H9 (cell line): ENCODE results near the gene SLC12A4. TPM values are rescaled to one million over a fixed set of nuclear protein-coding genes. Genes with fewer than 3 reads are reported as not detected.

Experiments
- DNase-seq: peaks from one replicate; pipeline ENCODE4 v3.0.0-alpha.2; 2017
- H2AFZ ChIP-seq: one replicate; pipeline ENCODE4 v1.6.1; 2013; ENCODE audit warnings: mild to moderate bottlenecking, low read length, control low read depth, moderate library complexity
- H2AK5ac ChIP-seq: 2 replicates; pipeline ENCODE4 v1.6.1; 2013; ENCODE audit warnings: low read length, control low read depth, mixed read lengths; ENCODE audit not compliant: insufficient read length
- H2BK120ac ChIP-seq: one replicate; pipeline ENCODE4 v1.6.1; 2013; ENCODE audit warnings: low read depth, mild to moderate bottlenecking, low read length, control low read depth, inconsistent platforms; ENCODE audit not compliant: poor library complexity, severe bottlenecking
- H2BK12ac ChIP-seq: 2 replicates; pipeline ENCODE4 v1.6.1; 2013; ENCODE audit warnings: low read length, control low read depth, mixed read lengths, low read depth; ENCODE audit not compliant: insufficient read length
- H2BK15ac ChIP-seq: 2 replicates; pipeline ENCODE4 v1.6.1; 2013; ENCODE audit warnings: low read depth, low read length, control low read depth
- H2BK20ac ChIP-seq: one replicate; pipeline ENCODE4 v1.6.1; 2013; ENCODE audit warnings: low read depth, mild to moderate bottlenecking, low read length, control low read depth, inconsistent platforms; ENCODE audit not compliant: poor library complexity, severe bottlenecking
- H2BK5ac ChIP-seq: 2 replicates; pipeline ENCODE4 v1.6.1; 2013; ENCODE audit warnings: low read length, control low read depth, mixed read lengths; ENCODE audit not compliant: insufficient read length
- H3K14ac ChIP-seq: 2 replicates; pipeline ENCODE4 v1.6.1; 2013; ENCODE audit warnings: low read length, control low read depth; ENCODE audit not compliant: insufficient read depth
- H3K18ac ChIP-seq: 2 replicates; pipeline ENCODE4 v1.6.1; 2013; ENCODE audit warnings: low read depth, mild to moderate bottlenecking, mixed read lengths, low read length, control low read depth; ENCODE audit not compliant: insufficient read length
- H3K23ac ChIP-seq: 2 replicates; pipeline ENCODE4 v1.6.1; 2013; ENCODE audit warnings: low read length, control low read depth, mixed read lengths, low read depth; ENCODE audit not compliant: insufficient read length
- H3K23me2 ChIP-seq: 2 replicates; pipeline ENCODE4 v1.6.1; 2013; ENCODE audit warnings: low read depth, mild to moderate bottlenecking, mixed read lengths, low read length, control low read depth; ENCODE audit not compliant: insufficient read length, poor library complexity, severe bottlenecking
- H3K27ac ChIP-seq: 2 replicates; pipeline ENCODE4 v1.5.1; 2013; ENCODE audit warnings: low read length, control low read depth, mixed read lengths, low read depth; ENCODE audit not compliant: insufficient read length
- H3K27me3 ChIP-seq: 2 replicates; pipeline ENCODE4 v1.6.1; 2013; ENCODE audit warnings: low read length, control low read depth, inconsistent platforms; ENCODE audit not compliant: insufficient read depth
- H3K4ac ChIP-seq: 2 replicates; pipeline ENCODE4 v1.6.1; 2013; ENCODE audit warnings: low read depth, mild to moderate bottlenecking, control low read depth, inconsistent platforms, low read length, moderate library complexity
- H3K4me1 ChIP-seq: 2 replicates; pipeline ENCODE4 v1.6.1; 2013; ENCODE audit warnings: low read length, control low read depth, inconsistent platforms; ENCODE audit not compliant: insufficient read depth
- H3K4me2 ChIP-seq: 2 replicates; pipeline ENCODE4 v1.6.1; 2013; ENCODE audit warnings: low read length, control low read depth, mixed read lengths; ENCODE audit not compliant: insufficient read length, insufficient read depth
- H3K56ac ChIP-seq: 2 replicates; pipeline ENCODE4 v1.6.1; 2013; ENCODE audit warnings: low read depth, mild to moderate bottlenecking, mixed read lengths, low read length, control low read depth; ENCODE audit not compliant: insufficient read length
- H3K79me1 ChIP-seq: 2 replicates; pipeline ENCODE4 v1.6.1; 2013; ENCODE audit warnings: low read depth, mild to moderate bottlenecking, moderate library complexity, low read length, control low read depth, inconsistent platforms; ENCODE audit not compliant: insufficient read depth, poor library complexity, severe bottlenecking
- H3K79me2 ChIP-seq: 2 replicates; pipeline ENCODE4 v1.6.1; 2013; ENCODE audit warnings: low read length, control low read depth, inconsistent platforms; ENCODE audit not compliant: insufficient read depth
- H3K9ac ChIP-seq: 2 replicates; pipeline ENCODE4 v1.6.1; 2013; ENCODE audit warnings: low read length, control low read depth, mixed read lengths; ENCODE audit not compliant: insufficient read length; ENCODE audit errors: extremely low read depth
- H3K9me3 ChIP-seq: one replicate; pipeline ENCODE4 v1.6.1; 2013; ENCODE audit warnings: low read depth, low read length, inconsistent platforms; ENCODE audit not compliant: control insufficient read depth
- H3T11ph ChIP-seq: one replicate; pipeline ENCODE4 v1.6.1; 2013; ENCODE audit warnings: mild to moderate bottlenecking, low read length, control low read depth, inconsistent platforms
- H4K20me1 ChIP-seq: one replicate; pipeline ENCODE4 v1.6.1; 2013; ENCODE audit not compliant: control insufficient read depth, insufficient read length, insufficient read depth
- H4K5ac ChIP-seq: 2 replicates; pipeline ENCODE4 v1.6.1; 2013; ENCODE audit warnings: low read depth, mild to moderate bottlenecking, mixed read lengths, low read length, control low read depth; ENCODE audit not compliant: insufficient read length
- H4K8ac ChIP-seq: replicated peaks from 2 replicates; pipeline ENCODE4 v1.6.1; 2013; ENCODE audit warnings: low read length, control low read depth, mixed read lengths, low read depth; ENCODE audit not compliant: insufficient read length
- H4K91ac ChIP-seq: 2 replicates; pipeline ENCODE4 v1.6.1; 2013; ENCODE audit warnings: low read depth, mild to moderate bottlenecking, moderate library complexity, mixed read lengths, low read length, control low read depth; ENCODE audit not compliant: insufficient read length
- H3K27ac Mint-ChIP-seq, 3 experiments: 2 replicates in 2 of 3; 3 replicates in 1 of 3; pipeline ENCODE4 v1.8.0; 2020 to 2021; ENCODE audit warnings: mixed read lengths in 3 of 3, mild to moderate bottlenecking in 1 of 3, moderate library complexity in 1 of 3
- H3K27me3 Mint-ChIP-seq: 2 replicates; pipeline ENCODE4 v1.8.0; 2021; ENCODE audit warnings: low read depth, mild to moderate bottlenecking, moderate library complexity, mixed read lengths
- H3K36me3 Mint-ChIP-seq, 3 experiments: 2 replicates in 2 of 3; 3 replicates in 1 of 3; pipeline ENCODE4 v1.8.0; 2020 to 2021; ENCODE audit warnings: low read depth in 3 of 3, mixed read lengths in 3 of 3; ENCODE audit not compliant: insufficient read depth in 1 of 3
- H3K4me1 Mint-ChIP-seq, 2 experiments: 2 replicates each; pipeline ENCODE4 v1.8.0; 2020; ENCODE audit warnings: mixed read lengths in 2 of 2
- H3K4me3 Mint-ChIP-seq, 2 experiments: 2 replicates in 1 of 2; 3 replicates in 1 of 2; pipeline ENCODE4 v1.8.0; 2020 to 2021; ENCODE audit warnings: mild to moderate bottlenecking in 2 of 2, mixed read lengths in 2 of 2, moderate library complexity in 1 of 2
- H3K9me3 Mint-ChIP-seq, 2 experiments: 2 replicates in 1 of 2; 3 replicates in 1 of 2; pipeline ENCODE4 v1.8.0; 2020; ENCODE audit warnings: mild to moderate bottlenecking in 2 of 2, mixed read lengths in 2 of 2, moderate library complexity in 1 of 2
- WGBS: extraction: QIAGEN DNeasy Blood & Tissue Kit; methylation state at CpG from one replicate; pipeline ENCODE4 v1.1.7; 2013; ENCODE audit warnings: missing lambda C conversion rate, low lambda C conversion rate, mixed read lengths; ENCODE audit not compliant: insufficient read length; ENCODE audit errors: extremely low coverage; 5-methylcytosine and 5-hydroxymethylcytosine counted together
- total RNA-seq: library from RNA; stranded (reverse); gene quantifications from 2 replicates; pipeline ENCODE4 v1.2.1, GENCODE V29; 2021
- TF ChIP-seq, protein P1 (sequence below): fragments of 200-600 bp; sonication (generic); conservative IDR thresholded peaks from 3 replicates; pipeline ENCODE4 v1.8.0; 2021; ENCODE audit warnings: antibody characterized with exemption, mild to moderate bottlenecking

Gene SLC12A4
- total RNA-seq, 1 experiment from 2014 or later, result 46.7 TPM

- no peak for DNase-seq
- Histone ChIP-seq H3K23me2 (no peaks in the 10 kb centered on the region), H4K5ac (no peak overlapping the region), H3K9me3 (no peaks in the 10 kb centered on the region), H3K56ac (no peak overlapping the region), H4K8ac (no peak overlapping the region), H4K91ac (no peak overlapping the region), H2BK15ac (no peak overlapping the region), H3K27me3 (no peaks in the 10 kb centered on the region), H2BK120ac (no peak overlapping the region), H3K79me2 (no peaks in the 10 kb centered on the region), H2AFZ (no peak overlapping the region), H3K4me2 (no peak overlapping the region), H3K4ac (no peak overlapping the region), H3K9ac (no peak overlapping the region), H3K27ac (no peak overlapping the region), H2BK5ac (no peak overlapping the region), H4K20me1 (no peaks in the 10 kb centered on the region), H2BK20ac (no peak overlapping the region), H3K4me1 (peaks cover 5% of the 10 kb centered on the region; the same call in 1 of the 2 replicates), H2BK12ac (no peak overlapping the region), H3K23ac (no peak overlapping the region), H3T11ph (no peak overlapping the region), H3K18ac (no peak overlapping the region), H2AK5ac (no peak overlapping the region), H3K14ac (no peak overlapping the region), H3K79me1 (no peaks in the 10 kb centered on the region)
- WGBS, result no CpG with 5 or more reads among the region's 2 CpGs
- TF ChIP-seq, protein P1, sequence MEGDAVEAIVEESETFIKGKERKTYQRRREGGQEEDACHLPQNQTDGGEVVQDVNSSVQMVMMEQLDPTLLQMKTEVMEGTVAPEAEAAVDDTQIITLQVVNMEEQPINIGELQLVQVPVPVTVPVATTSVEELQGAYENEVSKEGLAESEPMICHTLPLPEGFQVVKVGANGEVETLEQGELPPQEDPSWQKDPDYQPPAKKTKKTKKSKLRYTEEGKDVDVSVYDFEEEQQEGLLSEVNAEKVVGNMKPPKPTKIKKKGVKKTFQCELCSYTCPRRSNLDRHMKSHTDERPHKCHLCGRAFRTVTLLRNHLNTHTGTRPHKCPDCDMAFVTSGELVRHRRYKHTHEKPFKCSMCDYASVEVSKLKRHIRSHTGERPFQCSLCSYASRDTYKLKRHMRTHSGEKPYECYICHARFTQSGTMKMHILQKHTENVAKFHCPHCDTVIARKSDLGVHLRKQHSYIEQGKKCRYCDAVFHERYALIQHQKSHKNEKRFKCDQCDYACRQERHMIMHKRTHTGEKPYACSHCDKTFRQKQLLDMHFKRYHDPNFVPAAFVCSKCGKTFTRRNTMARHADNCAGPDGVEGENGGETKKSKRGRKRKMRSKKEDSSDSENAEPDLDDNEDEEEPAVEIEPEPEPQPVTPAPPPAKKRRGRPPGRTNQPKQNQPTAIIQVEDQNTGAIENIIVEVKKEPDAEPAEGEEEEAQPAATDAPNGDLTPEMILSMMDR, result no peak
- Mint-ChIP-seq H3K27ac (no peak overlapping the region), H3K9me3 (no peaks in the 10 kb centered on the region), H3K36me3 (peaks cover 8 to 36% (median 19%) of the 10 kb centered on the region in 3 experiments; a peak in 6 of 7 replicates), H3K4me1 (peaks cover 7 to 10% of the 10 kb centered on the region in 2 experiments), H3K27me3 (no peaks in the 10 kb centered on the region; the same call in 1 of the 2 replicates), H3K4me3 (no peak overlapping the region; a peak in 1 of 5 replicates)
Observed at GRCh38 chr16:67910158-67910557, 58.3 kb downstream of the SLC12A4 start.
